Stimulated activated CD8-positive, alpha-beta memory T cell treated with anti-CD3 and anti-CD28 coated beads, Interleukin-7, amount 100 ng/mL, for 4 hours (primary cell): Measurements from ENCODE around the gene ERFE.

Source experiments
- DNase-seq, 2 donors: peaks; one replicate each; pipeline ENCODE4 v3.0.0-alpha.2; 2020; ENCODE audit warnings: low read depth in 2 of 2

Gene ERFE

DNA sequence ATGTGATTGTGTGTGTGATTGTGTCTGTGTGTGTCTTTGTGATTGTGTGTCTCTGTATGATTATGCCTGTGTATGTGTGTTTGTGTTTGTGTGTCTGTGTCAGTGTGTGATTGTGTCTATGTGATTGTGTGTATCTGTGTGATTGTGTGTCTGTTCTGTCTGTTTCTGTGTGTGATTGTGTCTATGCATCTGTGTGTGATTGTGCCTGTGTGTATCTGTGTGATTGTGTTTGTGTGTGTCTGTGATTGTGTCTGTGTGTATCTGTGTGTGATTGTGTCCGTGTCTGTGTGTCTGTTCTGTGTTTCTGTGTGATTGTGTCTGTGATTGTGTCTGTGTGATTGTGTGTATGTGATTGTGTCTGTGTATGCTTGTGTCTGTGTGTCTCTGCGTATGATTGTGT, 32.4 kb upstream of the ERFE start:
- no peak for DNase-seq

GRCh38 chr2:238126775-238127164, 32.0 kb upstream of the ERFE start:
- no peak for DNase-seq

- DNase-seq, result no peak
These were observed 31.4 kb upstream of the ERFE start for GRCh38 chr2:238127165-238128060.

GRCh38 chr2:238128061-238128440, 30.7 kb upstream of the ERFE start:
- no peak for DNase-seq

DNA sequence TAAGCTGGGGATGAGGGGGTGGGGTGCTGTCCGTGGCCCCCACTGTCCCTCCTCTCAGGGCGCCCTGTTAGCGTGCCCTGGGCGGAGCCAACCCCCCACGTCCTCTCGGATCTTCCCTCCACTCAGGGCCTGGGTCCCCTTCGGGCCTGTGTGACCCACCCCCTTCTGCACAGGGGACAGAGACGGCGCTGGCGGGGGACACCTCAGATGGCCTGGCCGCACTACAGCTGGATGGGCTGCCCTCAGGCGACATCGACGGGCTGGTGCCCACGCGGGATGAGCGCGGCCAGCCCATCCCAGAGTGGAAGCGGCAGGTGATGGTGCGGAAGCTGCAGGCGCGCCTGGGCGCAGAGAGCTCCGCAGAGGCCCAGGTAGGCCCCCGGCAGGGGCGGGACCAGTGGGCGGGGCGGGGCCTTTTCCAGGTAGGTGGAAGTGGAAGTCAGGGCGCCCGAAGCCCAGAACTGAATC, 30.2 kb upstream of the ERFE start:
- DNase-seq, result no peak

DNA sequence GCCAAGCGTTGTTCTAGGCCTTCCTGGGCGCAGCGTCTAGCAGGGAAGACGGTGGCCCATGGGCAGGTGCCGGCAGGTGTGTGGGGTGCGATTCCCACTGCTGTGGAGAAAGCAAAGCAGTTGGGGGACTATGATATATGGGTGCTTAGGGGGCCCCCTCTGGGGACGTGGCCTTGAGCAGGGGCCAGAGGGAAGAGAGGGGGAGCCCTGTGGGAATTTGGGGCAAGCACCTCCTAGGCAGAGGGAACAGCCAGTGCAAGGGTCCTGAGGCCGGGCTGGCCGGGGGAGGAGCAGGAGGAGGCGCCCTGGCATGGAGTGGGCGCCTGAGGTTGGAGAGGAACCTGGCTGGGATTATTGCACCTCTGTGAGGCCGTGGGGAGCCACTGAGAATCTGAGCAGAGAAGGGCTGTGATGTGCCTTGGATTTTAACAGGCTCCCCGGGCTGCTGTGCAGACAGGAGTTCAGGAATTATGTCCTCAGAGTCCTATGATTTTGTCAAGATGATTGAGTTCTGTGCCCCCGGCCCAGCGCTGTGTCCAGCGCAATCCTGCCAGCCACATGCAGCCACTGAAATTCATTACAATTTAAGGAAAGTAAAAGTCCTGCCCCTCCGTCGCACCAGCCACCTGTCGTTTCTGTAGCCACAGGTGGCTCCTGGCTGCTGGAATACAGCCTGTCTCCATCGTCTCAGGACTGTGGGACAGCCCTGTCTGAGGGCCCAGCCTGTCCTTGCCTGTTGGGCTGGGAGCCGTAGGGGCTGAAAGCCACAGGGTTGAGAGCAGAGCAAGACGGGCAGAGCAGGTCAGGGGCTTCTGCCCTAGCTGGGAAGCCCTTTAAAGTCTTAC, 29.4 kb upstream of the ERFE start:
- DNase-seq, result no peak

DNA sequence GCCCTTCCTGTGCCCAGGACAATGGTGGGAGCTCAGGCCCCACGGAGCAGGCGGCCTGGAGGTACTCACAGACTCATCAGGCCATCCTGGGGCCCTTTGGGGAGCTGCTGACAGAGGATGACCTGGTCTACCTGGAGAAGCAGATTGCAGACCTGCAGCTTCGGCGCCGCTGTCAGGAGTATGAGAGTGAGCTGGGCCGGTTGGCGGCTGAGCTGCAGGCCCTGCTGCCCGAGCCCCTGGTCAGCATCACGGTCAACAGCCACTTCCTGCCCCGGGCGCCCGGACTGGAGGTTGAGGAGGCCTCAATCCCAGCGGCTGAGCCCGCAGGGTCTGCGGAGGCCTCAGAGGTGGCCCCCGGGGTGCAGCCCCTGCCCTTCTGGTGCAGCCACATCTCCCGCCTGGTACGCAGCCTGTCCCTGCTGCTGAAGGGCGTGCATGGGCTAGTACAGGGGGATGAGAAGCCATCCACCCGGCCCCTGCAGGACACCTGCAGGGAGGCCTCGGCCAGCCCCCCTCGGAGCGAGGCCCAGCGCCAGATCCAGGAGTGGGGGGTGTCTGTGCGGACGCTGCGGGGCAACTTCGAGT, 28.6 kb upstream of the ERFE start:
- DNase-seq, result no peak

GRCh38 chr2:238130696-238131628, 27.8 kb upstream of the ERFE start:
- DNase-seq, result no peak

GRCh38 chr2:238131761-238132462, 26.9 kb upstream of the ERFE start:
- no peak for DNase-seq

DNA sequence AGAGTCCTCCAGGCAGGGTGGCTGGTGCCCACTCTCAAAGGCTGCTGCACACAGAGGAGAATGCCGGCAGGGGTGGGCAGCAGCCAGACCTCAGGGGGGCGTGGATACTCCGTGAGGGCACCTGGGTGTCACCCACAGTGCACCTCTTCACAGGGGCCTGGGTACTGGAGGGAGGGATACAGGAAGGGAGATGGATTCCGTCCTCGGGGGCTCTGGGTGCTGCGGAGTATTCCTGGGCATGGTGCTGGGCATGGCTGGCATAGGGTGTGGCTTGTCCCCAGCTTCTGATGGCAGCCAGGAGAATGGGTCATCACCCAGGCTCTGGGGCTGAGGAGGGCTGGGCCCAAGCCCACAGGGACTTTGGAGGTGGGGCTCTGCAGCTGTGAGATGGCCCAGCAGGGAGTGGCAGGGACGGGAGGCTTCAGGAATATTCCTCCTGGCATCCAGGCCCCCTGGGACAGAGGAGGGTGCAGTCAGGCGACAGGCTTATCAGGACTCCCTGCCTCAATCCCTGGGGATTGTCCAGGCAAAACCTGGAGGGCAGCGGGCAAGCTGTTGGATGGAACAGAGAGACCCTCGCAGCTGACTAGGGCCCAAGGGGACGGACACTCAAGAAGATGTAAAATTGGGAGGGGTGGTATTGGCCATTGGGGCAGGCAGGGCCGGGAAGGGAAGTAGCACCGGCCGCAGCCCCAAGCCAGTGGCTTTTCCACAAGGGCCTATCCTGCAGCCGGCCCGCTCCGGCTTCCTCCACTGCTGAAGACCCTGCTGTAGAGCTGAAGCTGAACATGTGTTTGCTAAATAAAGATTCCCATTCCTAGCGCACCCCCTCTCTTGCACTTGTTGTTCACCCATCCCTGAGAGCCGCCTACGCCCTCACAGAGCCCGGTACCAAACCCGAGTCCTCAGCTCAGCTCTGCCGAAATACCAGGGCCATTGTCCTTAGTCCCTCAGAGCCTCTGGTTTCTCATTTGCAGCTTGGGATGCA, 26.0 kb upstream of the ERFE start:
- DNase-seq, result no peak

GRCh38 chr2:238133499-238134392, 25.0 kb upstream of the ERFE start:
- no peak for DNase-seq

DNA sequence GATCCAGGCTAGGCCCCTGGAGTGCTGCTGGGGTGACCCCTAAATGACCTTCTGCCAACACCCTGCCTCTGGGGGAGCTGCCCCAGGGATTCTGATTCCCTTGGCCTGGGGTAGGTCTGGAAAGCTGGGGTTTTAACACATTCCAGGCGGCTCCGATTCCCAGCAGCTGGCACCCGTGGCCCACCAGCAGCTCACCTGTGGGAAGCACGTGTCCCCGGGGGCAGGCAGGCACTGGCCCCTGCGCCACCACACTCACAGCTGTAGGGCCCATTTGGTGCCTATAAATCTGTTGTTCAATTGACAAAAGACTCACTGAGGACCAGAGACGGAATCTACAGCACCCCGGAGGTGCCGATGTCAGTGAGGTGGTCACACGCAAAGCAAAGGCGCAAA, 24.4 kb upstream of the ERFE start:
- DNase-seq, result no peak

DNA sequence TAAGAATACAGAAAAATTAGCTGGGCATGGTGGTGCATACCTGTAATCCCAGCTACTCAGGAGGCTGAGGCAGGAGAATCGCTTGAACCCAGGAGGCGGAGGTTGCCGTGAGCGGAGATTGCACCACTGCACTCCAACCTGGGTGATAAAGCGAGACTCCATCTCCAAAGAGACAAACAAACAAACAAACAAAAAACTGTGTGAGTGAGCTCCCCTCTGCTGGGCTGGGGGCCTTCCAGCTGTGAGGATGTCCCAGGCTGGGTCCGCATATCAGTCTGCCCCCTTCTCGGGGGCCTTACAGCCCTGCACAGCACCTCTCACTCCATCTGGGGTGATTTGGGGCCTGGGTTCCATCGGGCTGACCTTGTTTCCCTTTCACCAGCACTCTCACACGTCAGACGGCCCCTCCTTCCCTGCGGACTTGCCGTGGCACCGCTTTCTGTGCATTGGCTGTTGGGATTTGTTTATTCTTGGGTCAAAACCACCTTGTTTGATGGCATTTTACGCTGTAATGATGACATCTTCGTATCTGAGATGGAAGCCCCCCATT, 23.1 kb upstream of the ERFE start:
- DNase-seq, result no peak

GRCh38 chr2:238136820-238137537, 21.8 kb upstream of the ERFE start:
- DNase-seq, result no peak

DNA sequence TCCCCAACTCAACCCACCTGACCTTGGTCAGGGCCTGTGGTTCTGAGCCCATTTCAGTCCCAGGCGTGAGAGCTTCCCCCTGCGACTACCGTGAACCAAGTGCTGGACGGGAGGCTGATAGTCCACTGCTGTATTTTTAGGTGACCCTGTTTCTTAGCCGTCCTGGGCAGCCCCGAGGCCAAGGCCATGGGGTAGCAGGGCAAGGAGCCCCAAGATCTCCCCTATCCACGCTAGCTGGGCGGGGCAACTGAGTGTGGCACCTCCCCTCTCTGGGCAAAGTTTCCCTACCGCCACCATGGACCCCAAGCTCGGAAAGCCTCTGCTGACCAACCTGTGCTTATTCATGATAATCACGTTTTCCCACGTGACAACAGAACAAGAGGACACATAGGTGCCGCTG, 20.9 kb upstream of the ERFE start:
- no peak for DNase-seq

DNA sequence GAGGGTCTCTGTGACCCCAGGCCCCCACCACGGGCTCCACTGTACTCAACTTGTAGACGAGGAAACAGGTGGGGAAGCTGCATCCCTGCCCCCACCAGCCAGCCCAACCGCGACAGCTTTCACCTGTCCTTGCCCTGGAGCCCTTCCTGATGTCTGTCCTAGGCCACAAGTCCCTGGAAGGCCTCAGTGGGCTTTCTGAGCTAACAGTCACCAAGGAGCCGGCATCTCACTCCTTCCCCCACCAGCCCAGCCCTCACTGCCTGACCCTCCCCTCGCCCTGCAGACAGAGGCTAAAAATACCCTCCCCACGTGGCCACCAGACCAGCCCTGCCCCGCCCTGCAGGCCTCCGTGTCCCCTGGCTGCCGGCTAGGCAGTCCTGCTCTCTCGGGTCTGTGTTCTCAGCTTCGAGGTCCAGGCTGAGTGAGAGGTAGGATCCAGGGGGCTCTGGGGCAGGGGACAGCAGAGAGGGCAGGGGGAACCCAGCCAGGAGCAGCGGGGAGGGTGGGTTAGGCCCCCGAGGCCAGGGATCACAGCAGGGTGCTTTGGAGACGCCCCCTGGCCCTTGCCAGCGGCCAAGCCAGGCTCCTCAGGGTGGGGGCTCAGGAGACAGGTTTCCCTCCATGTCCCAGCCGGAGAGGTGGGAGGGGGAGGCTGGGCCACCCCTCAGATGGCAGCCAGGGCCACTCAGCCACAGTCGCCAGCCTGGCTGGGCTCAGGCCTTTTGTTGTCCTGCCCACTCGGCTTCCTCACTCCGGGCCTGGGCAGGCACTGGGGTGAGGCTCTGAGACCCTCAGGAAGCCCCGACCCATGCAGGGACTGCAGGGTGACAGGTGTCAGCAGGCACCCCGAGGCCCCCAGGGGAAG, 20.2 kb upstream of the ERFE start, which contains the start of gene KLHL30:
Gene KLHL30 (plus strand): TSS at position 338 of the 865 bp plus-strand sequence. CDS start 2,087 bp downstream, outside the sequence.
- DNase-seq, result no peak
